ENCODE results near the gene NONO. TPM values are rescaled to one million over a fixed set of nuclear protein-coding genes. Genes with fewer than 3 reads are reported as not detected.
A peak's percentile ranks its signal among the peaks of the same experiment; 100 is the strongest.
"Not testable (repeated sequence)": the region's sequence is repeated elsewhere in the genome, so short reads cannot be mapped to it uniquely, and the experiment has no call there.

The NONO gene
- total RNA-seq, 2 donors from 2014 or later: 553 to 671 TPM

DNA sequence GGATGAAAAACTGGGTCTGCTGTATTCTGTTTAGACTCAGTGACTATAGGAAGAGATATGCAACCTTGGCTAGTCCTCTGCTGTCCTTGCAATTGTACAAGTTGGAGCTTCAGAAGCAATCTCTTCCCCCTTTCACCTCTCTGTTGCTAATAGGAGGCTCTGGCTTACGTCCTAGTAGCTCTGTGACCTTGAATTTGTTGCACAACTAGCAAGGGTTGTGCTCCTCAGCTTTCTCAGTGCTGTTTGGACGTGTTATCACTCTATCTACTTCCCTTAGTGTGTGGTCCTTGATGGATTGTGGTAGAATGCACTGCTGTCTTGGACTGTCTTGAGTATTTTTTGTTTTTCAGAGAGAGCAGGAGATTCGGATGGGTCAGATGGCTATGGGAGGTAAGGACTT, 14.7 kb downstream of the NONO start:
- Histone ChIP-seq H3K36me3 (ENCODE audit: control insufficient read depth, insufficient read depth, low read length) (peaks cover 55% of the 10 kb centered on the region), H3K9ac (ENCODE audit: extremely low read depth, low read length, poor library complexity, severe bottlenecking) (no peak overlapping the region), H3K27me3 (ENCODE audit: control insufficient read depth, insufficient read depth, low read length, poor library complexity, severe bottlenecking) (no peaks in the 10 kb centered on the region), H3K27ac (ENCODE audit: low read depth, low read length) (no peak overlapping the region), H3K9me3 (ENCODE audit: control insufficient read depth, low read length) (no peaks in the 10 kb centered on the region), H3K4me3 (ENCODE audit: low read length) (no peak overlapping the region), H3K4me1 (ENCODE audit: control insufficient read depth, insufficient read depth, low read length) (no peaks in the 10 kb centered on the region)
- 100% methylated on average over 3 of the region's 3 CpGs; no CpG with 5 or more reads in 1 of the 2 experiments for WGBS, 2 experiments (ENCODE audit: insufficient coverage in 1 of 2, insufficient read length in 1 of 2)
- Mint-ChIP-seq H3K36me3 (ENCODE audit: low read depth) (peaks cover 56% of the 10 kb centered on the region), H3K27ac (no peak overlapping the region), H3K4me3 (no peak overlapping the region), H3K4me1 (peaks cover 2% of the 10 kb centered on the region), H3K9me3 (peaks cover 56% of the 10 kb centered on the region), H3K27me3 (ENCODE audit: insufficient read depth) (no peaks in the 10 kb centered on the region)
- no peak for TF ChIP-seq CTCF (conservative IDR thresholded peaks at IDR 0.05)
- DNase-seq: no peak

DNA sequence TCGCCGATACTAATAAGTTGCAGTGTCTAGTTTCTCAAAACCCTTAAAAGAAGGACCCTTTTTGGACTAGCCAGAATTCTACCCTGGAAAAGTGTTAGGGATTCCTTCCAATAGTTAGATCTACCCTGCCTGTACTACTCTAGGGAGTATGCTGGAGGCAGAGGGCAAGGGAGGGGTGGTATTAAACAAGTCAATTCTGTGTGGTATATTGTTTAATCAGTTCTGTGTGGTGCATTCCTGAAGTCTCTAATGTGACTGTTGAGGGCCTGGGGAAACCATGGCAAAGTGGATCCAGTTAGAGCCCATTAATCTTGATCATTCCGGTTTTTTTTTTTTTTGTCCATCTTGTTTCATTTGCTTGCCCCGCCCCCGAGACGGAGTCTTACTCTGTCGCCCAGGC, 16.6 kb downstream of the NONO start:
- H3K4me3 Mint-ChIP-seq; H3K27me3 Mint-ChIP-seq (ENCODE audit: insufficient read depth); H3K4me1 Mint-ChIP-seq; H3K4me3 ChIP-seq (ENCODE audit: low read length); H3K27me3 ChIP-seq (ENCODE audit: control insufficient read depth, insufficient read depth, low read length, poor library complexity, severe bottlenecking); H3K9ac ChIP-seq (ENCODE audit: extremely low read depth, low read length, poor library complexity, severe bottlenecking); DNase-seq; H3K4me1 ChIP-seq (ENCODE audit: control insufficient read depth, insufficient read depth, low read length); H3K9me3 ChIP-seq (ENCODE audit: control insufficient read depth, low read length); H3K27ac ChIP-seq (ENCODE audit: low read depth, low read length): not testable (repeated sequence)
- 93% methylated on average over 7 of the region's 7 CpGs; no CpG with 5 or more reads in 1 of the 2 experiments for WGBS, 2 experiments (ENCODE audit: insufficient coverage in 1 of 2, insufficient read length in 1 of 2)
- H3K36me3 ChIP-seq (ENCODE audit: control insufficient read depth, insufficient read depth, low read length): peaks cover 52% of the 10 kb centered on the region
- H3K9me3 Mint-ChIP-seq: peaks cover 59% of the 10 kb centered on the region
- H3K36me3 Mint-ChIP-seq (ENCODE audit: low read depth): peaks cover 55% of the 10 kb centered on the region
- H3K27ac Mint-ChIP-seq: peak overlapping the region; percentile 30

GRCh38 chrX:71300495-71300894, 17.1 kb downstream of the NONO start:
- peaks cover 59% of the 10 kb centered on the region for H3K36me3 Mint-ChIP-seq (ENCODE audit: low read depth)
- H3K9me3 ChIP-seq (ENCODE audit: control insufficient read depth, low read length); H3K27me3 Mint-ChIP-seq (ENCODE audit: insufficient read depth); H3K4me3 Mint-ChIP-seq; H3K4me1 Mint-ChIP-seq; H3K4me3 ChIP-seq (ENCODE audit: low read length); H3K27ac ChIP-seq (ENCODE audit: low read depth, low read length); H3K9ac ChIP-seq (ENCODE audit: extremely low read depth, low read length, poor library complexity, severe bottlenecking); H3K27me3 ChIP-seq (ENCODE audit: control insufficient read depth, insufficient read depth, low read length, poor library complexity, severe bottlenecking); H3K4me1 ChIP-seq (ENCODE audit: control insufficient read depth, insufficient read depth, low read length); DNase-seq: not testable (repeated sequence)
- peak overlapping the region; percentile 30 for H3K27ac Mint-ChIP-seq
- 94 to 100% methylated on average over 1 to 7 of the region's 7 CpGs for WGBS, 2 experiments (ENCODE audit: insufficient coverage in 1 of 2, insufficient read length in 1 of 2)
- H3K36me3 ChIP-seq (ENCODE audit: control insufficient read depth, insufficient read depth, low read length): peaks cover 56% of the 10 kb centered on the region
- H3K9me3 Mint-ChIP-seq: peaks cover 63% of the 10 kb centered on the region

GRCh38 chrX:71301195-71301924, 17.9 kb downstream of the NONO start, which contains the start of gene ITGB1BP2:
TSS of gene ITGB1BP2 (plus strand) at chrX:71301750. CDS start at chrX:71301807, 57 bp downstream.
- no peak for DNase-seq
- Histone ChIP-seq H3K27ac (ENCODE audit: low read depth, low read length) (no peak within 1 kb of the TSS), H3K9me3 (ENCODE audit: control insufficient read depth, low read length) (no peaks in the 10 kb centered on the region), H3K4me3 (ENCODE audit: low read length) (no peak within 1 kb of the TSS), H3K27me3 (ENCODE audit: control insufficient read depth, insufficient read depth, low read length, poor library complexity, severe bottlenecking) (no peaks in the 10 kb centered on the region), H3K36me3 (ENCODE audit: control insufficient read depth, insufficient read depth, low read length) (peaks cover 49% of the 10 kb centered on the region), H3K9ac (ENCODE audit: extremely low read depth, low read length, poor library complexity, severe bottlenecking) (no peak within 1 kb of the TSS), H3K4me1 (ENCODE audit: control insufficient read depth, insufficient read depth, low read length) (no peaks in the 10 kb centered on the region)
- WGBS, 2 experiments (ENCODE audit: insufficient coverage in 1 of 2, insufficient read length in 1 of 2): 93 to 94% methylated on average over 3 to 10 of the region's 10 CpGs
- H3K27me3 Mint-ChIP-seq (ENCODE audit: insufficient read depth): no peaks in the 10 kb centered on the region
- peaks cover 53% of the 10 kb centered on the region for H3K36me3 Mint-ChIP-seq (ENCODE audit: low read depth)
- H3K9me3 Mint-ChIP-seq: peaks cover 62% of the 10 kb centered on the region
- no peak within 1 kb of the TSS for H3K4me3 Mint-ChIP-seq
- H3K4me1 Mint-ChIP-seq: peaks cover 2% of the 10 kb centered on the region
- peak within 1 kb of the TSS; percentile 65 for H3K27ac Mint-ChIP-seq
- no peak for TF ChIP-seq CTCF (conservative IDR thresholded peaks at IDR 0.05)
